ENCODE results near the gene IFITM5.

The IFITM5 gene

GRCh38 chr11:276219-276618 lies 23.1 kb downstream of the IFITM5 start:
- TF ChIP-seq FOXM1 (IDR thresholded peaks at IDR 0.05; ENCODE audit: borderline replicate concordance, low read depth) = no peak
- TF ChIP-seq ZBTB7A (IDR thresholded peaks at IDR 0.05; ENCODE audit: low read depth) = no peak
- no peak for TF ChIP-seq TEAD4 (IDR thresholded peaks at IDR 0.05)
- no peak for TF ChIP-seq NFIC (IDR thresholded peaks at IDR 0.05)
- TF ChIP-seq YY1 (IDR thresholded peaks at IDR 0.05; ENCODE audit: low read depth) = no peak
- TF ChIP-seq CREB1 (IDR thresholded peaks at IDR 0.05; ENCODE audit: low read depth) = no peak
- TF ChIP-seq TAF1 (IDR thresholded peaks at IDR 0.05; ENCODE audit: low read depth) = no peak
- TF ChIP-seq TCF12 (IDR thresholded peaks at IDR 0.05; ENCODE audit: low read depth) = no peak
- no peak for TF ChIP-seq REST (IDR thresholded peaks at IDR 0.05; ENCODE audit: low read depth)
- TF ChIP-seq USF1 (IDR thresholded peaks at IDR 0.05) = no peak
- TF ChIP-seq EP300 (IDR thresholded peaks at IDR 0.05; ENCODE audit: borderline replicate concordance) = no peak
- TF ChIP-seq MAX (IDR thresholded peaks at IDR 0.05) = no peak
- no peak for TF ChIP-seq EGR1 (IDR thresholded peaks at IDR 0.05)
- no peak for TF ChIP-seq RAD21 (IDR thresholded peaks at IDR 0.05; ENCODE audit: low read depth)
- no peak for TF ChIP-seq CEBPB (IDR thresholded peaks at IDR 0.05)

GRCh38 chr11:272931-273198 lies 26.5 kb downstream of the IFITM5 start:
- no peak for TF ChIP-seq REST (IDR thresholded peaks at IDR 0.05; ENCODE audit: low read depth)
- no peak for TF ChIP-seq EGR1 (IDR thresholded peaks at IDR 0.05)
- TF ChIP-seq CEBPB (IDR thresholded peaks at IDR 0.05) = no peak
- no peak for TF ChIP-seq TAF1 (IDR thresholded peaks at IDR 0.05; ENCODE audit: low read depth)
- no peak for TF ChIP-seq CREB1 (IDR thresholded peaks at IDR 0.05; ENCODE audit: low read depth)
- no peak for TF ChIP-seq EP300 (IDR thresholded peaks at IDR 0.05; ENCODE audit: borderline replicate concordance)
- no peak for TF ChIP-seq ZBTB7A (IDR thresholded peaks at IDR 0.05; ENCODE audit: low read depth)
- TF ChIP-seq TCF12 (IDR thresholded peaks at IDR 0.05; ENCODE audit: low read depth) = no peak
- no peak for TF ChIP-seq YY1 (IDR thresholded peaks at IDR 0.05; ENCODE audit: low read depth)

GRCh38 chr11:272195-272930 lies 27.0 kb downstream of the IFITM5 start:
- no peak for TF ChIP-seq USF1 (IDR thresholded peaks at IDR 0.05)
- TF ChIP-seq YY1 (IDR thresholded peaks at IDR 0.05; ENCODE audit: low read depth) = no peak
- TF ChIP-seq RAD21 (IDR thresholded peaks at IDR 0.05; ENCODE audit: low read depth) = no peak
- no peak for TF ChIP-seq NFIC (IDR thresholded peaks at IDR 0.05)
- no peak for TF ChIP-seq ZBTB7A (IDR thresholded peaks at IDR 0.05; ENCODE audit: low read depth)
- TF ChIP-seq CREB1 (IDR thresholded peaks at IDR 0.05; ENCODE audit: low read depth) = no peak
- no peak for TF ChIP-seq TEAD4 (IDR thresholded peaks at IDR 0.05)
- no peak for TF ChIP-seq EGR1 (IDR thresholded peaks at IDR 0.05)
- TF ChIP-seq REST (IDR thresholded peaks at IDR 0.05; ENCODE audit: low read depth) = no peak
- no peak for TF ChIP-seq MAX (IDR thresholded peaks at IDR 0.05)
- TF ChIP-seq TAF1 (IDR thresholded peaks at IDR 0.05; ENCODE audit: low read depth) = no peak
- no peak for TF ChIP-seq FOXM1 (IDR thresholded peaks at IDR 0.05; ENCODE audit: borderline replicate concordance, low read depth)
- no peak for TF ChIP-seq CEBPB (IDR thresholded peaks at IDR 0.05)
- no peak for TF ChIP-seq TCF12 (IDR thresholded peaks at IDR 0.05; ENCODE audit: low read depth)
- no peak for TF ChIP-seq EP300 (IDR thresholded peaks at IDR 0.05; ENCODE audit: borderline replicate concordance)

- no peak for TF ChIP-seq FOXM1 (IDR thresholded peaks at IDR 0.05; ENCODE audit: borderline replicate concordance, low read depth)
- no peak for TF ChIP-seq ZBTB7A (IDR thresholded peaks at IDR 0.05; ENCODE audit: low read depth)
- no peak for TF ChIP-seq REST (IDR thresholded peaks at IDR 0.05; ENCODE audit: low read depth)
- no peak for TF ChIP-seq YY1 (IDR thresholded peaks at IDR 0.05; ENCODE audit: low read depth)
- TF ChIP-seq TCF12 (IDR thresholded peaks at IDR 0.05; ENCODE audit: low read depth) = no peak
- TF ChIP-seq USF1 (IDR thresholded peaks at IDR 0.05) = no peak
- no peak for TF ChIP-seq CREB1 (IDR thresholded peaks at IDR 0.05; ENCODE audit: low read depth)
- TF ChIP-seq CEBPB (IDR thresholded peaks at IDR 0.05) = no peak
- no peak for TF ChIP-seq EGR1 (IDR thresholded peaks at IDR 0.05)
- TF ChIP-seq NFIC (IDR thresholded peaks at IDR 0.05) = no peak
- TF ChIP-seq RAD21 (IDR thresholded peaks at IDR 0.05; ENCODE audit: low read depth) = no peak
- no peak for TF ChIP-seq TAF1 (IDR thresholded peaks at IDR 0.05; ENCODE audit: low read depth)
- TF ChIP-seq TEAD4 (IDR thresholded peaks at IDR 0.05) = no peak
- no peak for TF ChIP-seq MAX (IDR thresholded peaks at IDR 0.05)
- no peak for TF ChIP-seq EP300 (IDR thresholded peaks at IDR 0.05; ENCODE audit: borderline replicate concordance)
Measured at GRCh38 chr11:271319-271715, 28.0 kb downstream of the IFITM5 start.
